ENCODE measurements around the gene CHDH.

CHDH gene

GRCh38 chr3:53846134-53846850 is at the start of gene CHDH, which contains the start of gene IL17RB:
Gene CHDH, minus strand, starts transcription at chr3:53846419. Its CDS starts 22,411 bp downstream, at chr3:53824008.
Gene IL17RB, plus strand, starts transcription at chr3:53846568. Its CDS starts 21 bp downstream, at chr3:53846589.
- DNase-seq, result no peak

GRCh38 chr3:53892286-53892637 is 46.0 kb upstream of the CHDH start:
- no peak for DNase-seq

GRCh38 chr3:53891497-53892285 is 45.5 kb upstream of the CHDH start, which contains the start of gene SELENOK:
Gene SELENOK, minus strand, starts transcription at chr3:53891859.
- DNase-seq, result peak; percentile 91

GRCh38 chr3:53890726-53891475 is 44.7 kb upstream of the CHDH start:
- no peak for DNase-seq

GRCh38 chr3:53888232-53888631 is 42.0 kb upstream of the CHDH start:
- DNase-seq, result no peak

GRCh38 chr3:53887446-53887845 is 41.2 kb upstream of the CHDH start:
- DNase-seq, result no peak

GRCh38 chr3:53885239-53885638 is 39.0 kb upstream of the CHDH start:
- DNase-seq, result no peak

GRCh38 chr3:53884623-53885022 is 38.4 kb upstream of the CHDH start:
- no peak for DNase-seq

GRCh38 chr3:53883008-53883407 is 36.8 kb upstream of the CHDH start:
- DNase-seq, result no peak

- peak; percentile 9 for DNase-seq
Observed at GRCh38 chr3:53881691-53882593, 35.7 kb upstream of the CHDH start, which contains the start of gene ACTR8. Gene ACTR8, minus strand, starts transcription at chr3:53882152. Its CDS starts 51 bp downstream, at chr3:53882101.

GRCh38 chr3:53880396-53881345 is 34.5 kb upstream of the CHDH start:
- DNase-seq, result no peak

- no peak for DNase-seq
Observed at GRCh38 chr3:53865732-53866499, 19.7 kb upstream of the CHDH start.

GRCh38 chr3:53863145-53863544 is 16.9 kb upstream of the CHDH start:
- no peak for DNase-seq

- no peak for DNase-seq
Observed at GRCh38 chr3:53862241-53862640, 16.0 kb upstream of the CHDH start.

GRCh38 chr3:53860196-53860595 is 14.0 kb upstream of the CHDH start:
- DNase-seq, result no peak

GRCh38 chr3:53859178-53859577 is 13.0 kb upstream of the CHDH start:
- DNase-seq, result no peak

- DNase-seq, result no peak
Observed at GRCh38 chr3:53858096-53858741, 12.0 kb upstream of the CHDH start.

GRCh38 chr3:53856964-53857363 is 10.7 kb upstream of the CHDH start:
- no peak for DNase-seq

- DNase-seq, result no peak
Observed at GRCh38 chr3:53850895-53851294, 4.7 kb upstream of the CHDH start.

- DNase-seq, result no peak
Observed at GRCh38 chr3:53849916-53850315, 3.7 kb upstream of the CHDH start.

Measured in NCI-H1694 treated with DMSO at 0.1 percent for 48 hours (cell line).